IMR-90 (cell line): ENCODE data around the gene NRP1. TPM values are rescaled to one million over a fixed set of nuclear protein-coding genes. Genes with fewer than 3 reads are reported as not detected.

ENCODE experiments used
- ATAC-seq: fragments of 200-7000 bp; cut with Tn5 transposase; 2 replicates; pipeline ENCODE4 v1.9.1; 2020; ENCODE audit warnings: low read depth, mild to moderate bottlenecking, moderate library complexity
- BruUV-seq: library from RNA; stranded (reverse); fragments of 400-500 nt; replicated peaks from 2 replicates; lab custom pipeline; 2021; lab: Mats Ljungman, UMichigan
- CTCF ChIA-PET: fragments of 300-600 bp; formaldehyde crosslinking; extraction: SDS; loops from one replicate; lab custom pipeline; 2021; ENCODE audit warnings: antibody characterized with exemption; lab: Yijun Ruan, JAX
- POLR2A ChIA-PET: fragments of 300-600 bp; sonication (Branson Sonifier 250); formaldehyde crosslinking; loops from one replicate; lab custom pipeline; 2022; ENCODE audit warnings: antibody characterized with exemption; ENCODE audit not compliant: unreplicated experiment; lab: Charles Lee
- DNase-seq: peaks from one replicate; pipeline ENCODE4 v3.0.0; 2013
- H2AFZ ChIP-seq: replicated peaks from 2 replicates; pipeline ENCODE3; 2013; ENCODE audit warnings: low read length, mild to moderate bottlenecking; ENCODE audit not compliant: poor library complexity
- H2AK5ac ChIP-seq: 2 replicates; pipeline ENCODE4 v1.6.1; 2013; ENCODE audit warnings: low read depth, low read length, inconsistent platforms
- H2AK9ac ChIP-seq: replicated peaks from 2 replicates; pipeline ENCODE3; 2013; ENCODE audit warnings: mild to moderate bottlenecking, low read depth, low read length, moderate library complexity; ENCODE audit not compliant: poor library complexity
- H2BK120ac ChIP-seq: 2 replicates; pipeline ENCODE4 v1.6.1; 2013; ENCODE audit warnings: low read depth, low read length, inconsistent platforms
- H2BK15ac ChIP-seq: 3 replicates; pipeline ENCODE4 v1.6.1; 2013; ENCODE audit warnings: low read depth, low read length, inconsistent platforms
- H2BK20ac ChIP-seq: 2 replicates; pipeline ENCODE4 v1.6.1; 2013; ENCODE audit warnings: low read depth, mild to moderate bottlenecking, inconsistent platforms, low read length, moderate library complexity
- H2BK5ac ChIP-seq: 2 replicates; pipeline ENCODE4 v1.6.1; 2013; ENCODE audit warnings: mild to moderate bottlenecking, low read depth, low read length, inconsistent platforms; ENCODE audit not compliant: poor library complexity, severe bottlenecking
- H3K14ac ChIP-seq: replicated peaks from 2 replicates; pipeline ENCODE4 v1.6.1; 2013; ENCODE audit warnings: low read depth, low read length, inconsistent platforms
- H3K18ac ChIP-seq: 2 replicates; pipeline ENCODE4 v1.6.1; 2013; ENCODE audit warnings: low read depth, low read length, control low read depth
- H3K23ac ChIP-seq: 2 replicates; pipeline ENCODE4 v1.6.1; 2013; ENCODE audit warnings: low read depth, low read length, inconsistent platforms
- H3K27ac ChIP-seq: 2 replicates; pipeline ENCODE4 v1.5.1; 2013; ENCODE audit warnings: mild to moderate bottlenecking, control low read depth, low read length; ENCODE audit not compliant: insufficient read depth
- H3K27me3 ChIP-seq: 2 replicates; pipeline ENCODE4 v1.6.1; 2013; ENCODE audit warnings: low read length; ENCODE audit not compliant: control insufficient read depth, insufficient read depth
- H3K36me3 ChIP-seq: 2 replicates; pipeline ENCODE4 v1.6.1; 2013; ENCODE audit warnings: low read length, mixed read lengths; ENCODE audit not compliant: control insufficient read depth, insufficient read depth
- H3K4ac ChIP-seq: 2 replicates; pipeline ENCODE4 v1.6.1; 2013; ENCODE audit warnings: low read depth, low read length, inconsistent platforms
- H3K4me1 ChIP-seq: 2 replicates; pipeline ENCODE4 v1.6.1; 2013; ENCODE audit warnings: low read length, mixed read lengths; ENCODE audit not compliant: control insufficient read depth, insufficient read depth
- H3K4me2 ChIP-seq: 2 replicates; pipeline ENCODE4 v1.6.1; 2013; ENCODE audit warnings: low read depth, mild to moderate bottlenecking, control low read depth, low read length, moderate library complexity
- H3K4me3 ChIP-seq: 2 replicates; pipeline ENCODE4 v1.5.1; 2013; ENCODE audit warnings: low read depth, mild to moderate bottlenecking, control low read depth, low read length, moderate library complexity; ENCODE audit not compliant: insufficient read depth
- H3K56ac ChIP-seq: 2 replicates; pipeline ENCODE4 v1.6.1; 2013; ENCODE audit warnings: low read length, inconsistent platforms; ENCODE audit not compliant: insufficient read depth; ENCODE audit errors: extremely low read depth
- H3K79me1 ChIP-seq, 2 experiments: 2 replicates each; pipeline ENCODE4 v1.6.1; 2013; ENCODE audit warnings: low read length in 2 of 2, inconsistent platforms in 1 of 2, low read depth in 1 of 2
- H3K9ac ChIP-seq: 2 replicates; pipeline ENCODE4 v1.6.1; 2013; ENCODE audit warnings: low read depth, low read length, control low read depth
- H3K9me1 ChIP-seq: 2 replicates; pipeline ENCODE4 v1.6.1; 2013; ENCODE audit warnings: low read length, inconsistent platforms; ENCODE audit not compliant: insufficient read depth
- H3K9me3 ChIP-seq: 2 replicates; pipeline ENCODE4 v1.6.1; 2013; ENCODE audit warnings: low read length; ENCODE audit not compliant: control insufficient read depth, insufficient read depth
- H4K20me1 ChIP-seq: 2 replicates; pipeline ENCODE4 v1.6.1; 2013; ENCODE audit warnings: low read length, inconsistent platforms; ENCODE audit not compliant: insufficient read depth
- H4K5ac ChIP-seq: 2 replicates; pipeline ENCODE4 v1.6.1; 2013; ENCODE audit warnings: mild to moderate bottlenecking, low read depth, low read length, control low read depth
- H4K8ac ChIP-seq, 2 experiments: 2 replicates each; pipeline ENCODE4 v1.6.1; 2013; ENCODE audit warnings: low read depth in 2 of 2, low read length in 2 of 2, control low read depth in 1 of 2, inconsistent platforms in 1 of 2
- H4K91ac ChIP-seq: 2 replicates; pipeline ENCODE4 v1.6.1; 2013; ENCODE audit warnings: low read depth, low read length, inconsistent platforms; ENCODE audit not compliant: insufficient read depth
- BHLHE40 ChIP-seq: fragments of 150-350 bp; IDR thresholded peaks from 2 replicates; pipeline ENCODE4 v1.6.1; 2016; ENCODE audit warnings: mild to moderate bottlenecking, low read depth, low read length
- CEBPB ChIP-seq: IDR thresholded peaks from 2 replicates; pipeline ENCODE4 v1.6.1; 2012; ENCODE audit warnings: low read depth, low read length, improper control_type of control experiment
- FOS ChIP-seq: fragments of 150-350 bp; IDR thresholded peaks from 2 replicates; pipeline ENCODE4 v1.6.1; 2016; ENCODE audit warnings: low read depth, low read length
- MAFK ChIP-seq: IDR thresholded peaks from 2 replicates; pipeline ENCODE4 v1.6.1; 2012; ENCODE audit warnings: low read depth, low read length, improper control_type of control experiment
- MAZ ChIP-seq: IDR thresholded peaks from 2 replicates; pipeline ENCODE4 v1.6.1; 2012; ENCODE audit warnings: low read depth, mild to moderate bottlenecking, low read length, improper control_type of control experiment, moderate library complexity, borderline replicate concordance
- NFE2L2 ChIP-seq: fragments of 150-350 bp; IDR thresholded peaks from 2 replicates; pipeline ENCODE4 v1.6.1; 2016; ENCODE audit warnings: low read depth, mild to moderate bottlenecking, low read length
- POLR2A ChIP-seq: IDR thresholded peaks from 2 replicates; pipeline ENCODE4 v1.6.1; 2012; ENCODE audit warnings: mild to moderate bottlenecking, low read depth, low read length
- RAD21 ChIP-seq: IDR thresholded peaks from 2 replicates; pipeline ENCODE4 v1.6.1; 2012; ENCODE audit warnings: low read length, improper control_type of control experiment
- RCOR1 ChIP-seq: IDR thresholded peaks from 2 replicates; pipeline ENCODE4 v1.6.1; 2012; ENCODE audit warnings: mild to moderate bottlenecking, low read length, improper control_type of control experiment; ENCODE audit not compliant: insufficient replicate concordance
- RFX5 ChIP-seq: IDR thresholded peaks from 2 replicates; pipeline ENCODE4 v1.8.0; 2012; ENCODE audit warnings: low read depth, mild to moderate bottlenecking, low read length, moderate library complexity
- SMC3 ChIP-seq: fragments of 150-350 bp; IDR thresholded peaks from 2 replicates; pipeline ENCODE4 v1.6.1; 2016; ENCODE audit warnings: low read depth, mild to moderate bottlenecking, antibody characterized with exemption, low read length, moderate library complexity
- WGBS, 2 experiments: methylation state at CpG; one replicate each; pipeline versions ENCODE4 v1.1.5 to v1.1.7; 2013; ENCODE audit warnings: missing lambda C conversion rate in 2 of 2; ENCODE audit not compliant: insufficient read length in 1 of 2; ENCODE audit errors: extremely low coverage in 2 of 2; 5-methylcytosine and 5-hydroxymethylcytosine counted together
- dilution Hi-C: fragments of 300-500 bp; cut with HindIII; formaldehyde crosslinking; loops from one replicate; pipeline ENCODE4 v1.14.3; 2018; ENCODE audit warnings: low sequenced_read_pairs; ENCODE audit not compliant: unreplicated experiment
- in situ Hi-C: fragments of 300-500 bp; cut with MboI; formaldehyde crosslinking; loops from 3 replicates; pipeline ENCODE4 v1.14.3; 2019; ENCODE audit warnings: low sequenced_read_pairs, inconsistent platforms, mixed read lengths
- intact Hi-C: fragments of 100-400 bp; cut with micrococcal nuclease; formaldehyde crosslinking; loops from 2 replicates; pipeline ENCODE4 v1.10.0; 2022
- polyA plus RNA-seq, 3 experiments: library from polyadenylated mRNA; depleted of rRNA; stranded (reverse); fragments of >200 nt; gene quantifications; 2 replicates each; pipeline ENCODE4 v1.2.3, GENCODE V29; 2012; ENCODE audit warnings: low replicate concordance in 1 of 3
- total RNA-seq: library from RNA; depleted of rRNA; stranded (reverse); fragments of >200 nt; gene quantifications from 2 replicates; pipeline ENCODE4 v1.2.3, GENCODE V29; 2012
- TF ChIP-seq, protein P1 (sequence below): conservative IDR thresholded peaks from 2 replicates; pipeline ENCODE4 v1.5.1; 2012; ENCODE audit warnings: mild to moderate bottlenecking, low read depth, low read length, improper control_type of control experiment
- TF ChIP-seq, protein P2 (sequence below): fragments of 150-350 bp; IDR thresholded peaks from 2 replicates; pipeline ENCODE4 v1.6.1; 2017; ENCODE audit warnings: mild to moderate bottlenecking, antibody characterized with exemption, low read length, low read depth

NRP1 gene
- total and polyA plus RNA-seq, 2 of the 4 experiments (the other 2 are of a cell fraction), result 108 to 227 TPM

DNA sequence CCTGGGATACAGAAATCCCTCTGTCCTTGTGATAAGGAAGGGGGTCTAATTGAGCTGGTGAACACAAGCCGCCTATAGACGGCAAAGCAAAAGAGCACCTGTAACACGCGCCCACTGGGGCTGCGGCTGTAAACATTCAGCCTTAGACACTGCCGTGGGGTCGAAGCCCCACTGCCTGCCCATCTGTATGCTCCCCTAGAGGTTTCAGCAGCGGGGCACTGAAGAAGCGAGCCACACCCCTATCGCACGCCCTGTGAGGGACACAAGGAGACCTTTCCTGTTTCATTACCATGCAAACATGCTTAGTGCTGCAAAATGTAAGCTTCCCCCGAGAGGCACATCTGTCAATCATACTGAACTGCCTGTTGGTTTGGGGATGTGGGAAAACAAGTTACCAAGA lies 82.1 kb downstream of the NRP1 start:
- POLR2A ChIA-PET, result no interaction called here
- H2BK5ac ChIP-seq, result peak overlapping the region; percentile 90
- in situ Hi-C loops, result no loop called here
- H2BK120ac ChIP-seq, result peak overlapping the region; percentile 75
- H2AFZ ChIP-seq, result no peak overlapping the region
- peaks cover 27 to 63% of the 10 kb centered on the region in 2 experiments for H3K79me1 ChIP-seq
- CTCF ChIA-PET, result no interaction called here
- H3K4ac ChIP-seq, result peak overlapping the region; percentile 79
- H3K18ac ChIP-seq, result peak overlapping the region; percentile 96; the same call in 1 of the 2 replicates
- peak overlapping the region; percentile 80 for H2AK5ac ChIP-seq
- H3K14ac ChIP-seq, result peak overlapping the region; percentile 11
- peak overlapping the region; percentile 76 for H3K27ac ChIP-seq
- H3K9ac ChIP-seq, result peak overlapping the region; percentile 45; the same call in 1 of the 2 replicates
- no peaks in the 10 kb centered on the region for H4K20me1 ChIP-seq
- no peak overlapping the region for H3K56ac ChIP-seq
- BruUV-seq, result no TSS peak
- peaks cover 35% of the 10 kb centered on the region for H3K36me3 ChIP-seq
- WGBS, 2 experiments, result 93% methylated on average over 8 of the region's 12 CpGs; no CpG with 5 or more reads in 1 of the 2 experiments
- no peaks in the 10 kb centered on the region for H3K9me3 ChIP-seq
- H4K8ac ChIP-seq, result peak overlapping the region; percentile 36 to 75
- no peak overlapping the region for H3K4me3 ChIP-seq
- no peaks in the 10 kb centered on the region for H3K27me3 ChIP-seq
- H3K4me1 ChIP-seq, result peaks cover 14% of the 10 kb centered on the region
- dilution Hi-C loops, result no loop called here
- peak overlapping the region; percentile 62 for H4K91ac ChIP-seq
- peak overlapping the region; percentile 37 for H2AK9ac ChIP-seq
- H4K5ac ChIP-seq, result peak overlapping the region; percentile 70; the same call in 1 of the 2 replicates
- DNase-seq (no peak), ATAC-seq (no peak)
- peak overlapping the region; percentile 13; the same call in 1 of the 2 replicates for H3K23ac ChIP-seq
- H3K9me1 ChIP-seq, result peaks cover 18% of the 10 kb centered on the region
- H2BK15ac ChIP-seq, result peak overlapping the region; percentile 90
- H2BK20ac ChIP-seq, result peak overlapping the region; percentile 71; the same call in 1 of the 2 replicates
- intact Hi-C loops, result no loop called here
- TF ChIP-seq CEBPB (no peak), SMC3 (no peak), RFX5 (no peak), MAZ (no peak), FOS (no peak), BHLHE40 (no peak), RCOR1 (no peak), POLR2A (no peak), RAD21 (no peak), NFE2L2 (no peak), MAFK (no peak)
- TF ChIP-seq, protein P1, sequence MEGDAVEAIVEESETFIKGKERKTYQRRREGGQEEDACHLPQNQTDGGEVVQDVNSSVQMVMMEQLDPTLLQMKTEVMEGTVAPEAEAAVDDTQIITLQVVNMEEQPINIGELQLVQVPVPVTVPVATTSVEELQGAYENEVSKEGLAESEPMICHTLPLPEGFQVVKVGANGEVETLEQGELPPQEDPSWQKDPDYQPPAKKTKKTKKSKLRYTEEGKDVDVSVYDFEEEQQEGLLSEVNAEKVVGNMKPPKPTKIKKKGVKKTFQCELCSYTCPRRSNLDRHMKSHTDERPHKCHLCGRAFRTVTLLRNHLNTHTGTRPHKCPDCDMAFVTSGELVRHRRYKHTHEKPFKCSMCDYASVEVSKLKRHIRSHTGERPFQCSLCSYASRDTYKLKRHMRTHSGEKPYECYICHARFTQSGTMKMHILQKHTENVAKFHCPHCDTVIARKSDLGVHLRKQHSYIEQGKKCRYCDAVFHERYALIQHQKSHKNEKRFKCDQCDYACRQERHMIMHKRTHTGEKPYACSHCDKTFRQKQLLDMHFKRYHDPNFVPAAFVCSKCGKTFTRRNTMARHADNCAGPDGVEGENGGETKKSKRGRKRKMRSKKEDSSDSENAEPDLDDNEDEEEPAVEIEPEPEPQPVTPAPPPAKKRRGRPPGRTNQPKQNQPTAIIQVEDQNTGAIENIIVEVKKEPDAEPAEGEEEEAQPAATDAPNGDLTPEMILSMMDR, result no peak
- TF ChIP-seq, protein P2, sequence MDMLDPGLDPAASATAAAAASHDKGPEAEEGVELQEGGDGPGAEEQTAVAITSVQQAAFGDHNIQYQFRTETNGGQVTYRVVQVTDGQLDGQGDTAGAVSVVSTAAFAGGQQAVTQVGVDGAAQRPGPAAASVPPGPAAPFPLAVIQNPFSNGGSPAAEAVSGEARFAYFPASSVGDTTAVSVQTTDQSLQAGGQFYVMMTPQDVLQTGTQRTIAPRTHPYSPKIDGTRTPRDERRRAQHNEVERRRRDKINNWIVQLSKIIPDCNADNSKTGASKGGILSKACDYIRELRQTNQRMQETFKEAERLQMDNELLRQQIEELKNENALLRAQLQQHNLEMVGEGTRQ, result no peak
- peak overlapping the region; percentile 6 for H3K4me2 ChIP-seq
